DND-41 (cell line): Measurements from ENCODE around the gene STAP1.

Source experiments
- CTCF ChIP-seq: IDR thresholded peaks from 2 replicates; pipeline ENCODE4 v1.5.1; 2012; ENCODE audit warnings: borderline replicate concordance, low read length, moderate library complexity, mild to moderate bottlenecking; ENCODE audit not compliant: poor library complexity, severe bottlenecking; ENCODE audit errors: extremely low read depth
- EZH2 ChIP-seq: IDR thresholded peaks from 3 replicates; pipeline ENCODE4 v1.6.1; 2012; ENCODE audit warnings: borderline replicate concordance, low read depth, mild to moderate bottlenecking, moderate library complexity, low read length, inconsistent platforms; ENCODE audit not compliant: severe bottlenecking

- no peak for TF ChIP-seq CTCF
- no peak for TF ChIP-seq EZH2
Observed at GRCh38 chr4:67545199-67546003, 13.1 kb upstream of the STAP1 start, which contains the start of gene CENPC.
